Panc1 (cell line): ENCODE data around the gene SP4.

Source experiments
- POLR2AphosphoS5 ChIP-seq: IDR thresholded peaks from 2 replicates; pipeline ENCODE4 v1.6.1; 2012; ENCODE audit warnings: mild to moderate bottlenecking, low read depth, low read length, moderate library complexity
- TCF7L2 ChIP-seq: IDR thresholded peaks from 2 replicates; pipeline ENCODE4 v1.6.1; 2011; ENCODE audit warnings: mild to moderate bottlenecking, low read depth, low read length, inconsistent platforms
- TF ChIP-seq, protein P1 (sequence below): fragments of 450-650 bp; IDR thresholded peaks from 2 replicates; pipeline ENCODE4 v1.5.1; 2017; ENCODE audit warnings: mild to moderate bottlenecking

DNA sequence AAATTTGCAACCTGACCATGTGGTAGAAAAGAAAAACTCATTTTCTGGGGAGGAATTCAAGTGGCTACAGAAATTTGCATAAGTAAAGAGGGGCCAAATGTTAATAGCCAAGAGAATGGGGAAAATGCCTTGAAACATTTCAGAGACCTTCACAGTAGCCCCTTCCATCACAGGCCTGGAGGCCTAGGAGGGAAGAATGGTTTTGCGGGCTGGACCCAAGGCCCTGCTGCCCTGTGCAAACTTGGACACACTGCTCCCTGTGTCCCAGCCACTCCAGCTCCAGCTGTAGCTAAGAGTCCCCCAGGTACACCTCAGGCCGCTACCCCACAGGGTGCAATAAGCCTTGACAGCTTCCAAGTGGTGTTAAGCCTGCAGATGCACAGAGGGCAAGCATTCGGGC lies 98.6 kb downstream of the SP4 start:
- TF ChIP-seq POLR2AphosphoS5 (no peak), TCF7L2 (no peak)
- TF ChIP-seq, protein P1, sequence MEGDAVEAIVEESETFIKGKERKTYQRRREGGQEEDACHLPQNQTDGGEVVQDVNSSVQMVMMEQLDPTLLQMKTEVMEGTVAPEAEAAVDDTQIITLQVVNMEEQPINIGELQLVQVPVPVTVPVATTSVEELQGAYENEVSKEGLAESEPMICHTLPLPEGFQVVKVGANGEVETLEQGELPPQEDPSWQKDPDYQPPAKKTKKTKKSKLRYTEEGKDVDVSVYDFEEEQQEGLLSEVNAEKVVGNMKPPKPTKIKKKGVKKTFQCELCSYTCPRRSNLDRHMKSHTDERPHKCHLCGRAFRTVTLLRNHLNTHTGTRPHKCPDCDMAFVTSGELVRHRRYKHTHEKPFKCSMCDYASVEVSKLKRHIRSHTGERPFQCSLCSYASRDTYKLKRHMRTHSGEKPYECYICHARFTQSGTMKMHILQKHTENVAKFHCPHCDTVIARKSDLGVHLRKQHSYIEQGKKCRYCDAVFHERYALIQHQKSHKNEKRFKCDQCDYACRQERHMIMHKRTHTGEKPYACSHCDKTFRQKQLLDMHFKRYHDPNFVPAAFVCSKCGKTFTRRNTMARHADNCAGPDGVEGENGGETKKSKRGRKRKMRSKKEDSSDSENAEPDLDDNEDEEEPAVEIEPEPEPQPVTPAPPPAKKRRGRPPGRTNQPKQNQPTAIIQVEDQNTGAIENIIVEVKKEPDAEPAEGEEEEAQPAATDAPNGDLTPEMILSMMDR = no peak
